MCF 10A (cell line): ENCODE data around the gene NUDCD3. TPM values are rescaled to one million over a fixed set of nuclear protein-coding genes. Genes with fewer than 3 reads are reported as not detected.

ENCODE experiments used
- BruUV-seq: library from RNA; stranded (reverse); fragments of 400-500 nt; replicated peaks from 2 replicates; lab custom pipeline; 2021; lab: Mats Ljungman, UMichigan
- CTCF ChIA-PET: fragments of 300-600 bp; sonication (Branson Sonifier 250); formaldehyde crosslinking; extraction: SDS; loops from one replicate; lab custom pipeline; 2021; ENCODE audit warnings: antibody characterized with exemption, inconsistent platforms; lab: Yijun Ruan, JAX
- POLR2A ChIA-PET: fragments of 300-600, 350-650 bp; sonication (Branson Sonifier 250); formaldehyde crosslinking; extraction: SDS; loops from one replicate; lab custom pipeline; 2020; ENCODE audit warnings: antibody characterized with exemption, inconsistent platforms; lab: Yijun Ruan, JAX
- DNase-seq: peaks from one replicate; pipeline ENCODE4 v3.0.0-alpha.2; 2018; ENCODE audit not compliant: unreplicated experiment
- H3K27ac Mint-ChIP-seq: one replicate; pipeline ENCODE4 v1.8.0; 2022; ENCODE audit warnings: mild to moderate bottlenecking, low read depth, mixed read lengths; ENCODE audit not compliant: unreplicated experiment
- H3K27me3 Mint-ChIP-seq: one replicate; pipeline ENCODE4 v1.8.0; 2022; ENCODE audit warnings: mixed read lengths; ENCODE audit not compliant: insufficient read depth, unreplicated experiment
- H3K36me3 Mint-ChIP-seq: one replicate; pipeline ENCODE4 v1.8.0; 2022; ENCODE audit warnings: mild to moderate bottlenecking, moderate library complexity, mixed read lengths; ENCODE audit not compliant: insufficient read depth, unreplicated experiment
- H3K4me1 Mint-ChIP-seq: one replicate; pipeline ENCODE4 v1.8.0; 2022; ENCODE audit warnings: mixed read lengths; ENCODE audit not compliant: insufficient read depth, unreplicated experiment
- H3K4me3 Mint-ChIP-seq: one replicate; pipeline ENCODE4 v1.8.0; 2022; ENCODE audit warnings: mild to moderate bottlenecking, moderate library complexity, mixed read lengths; ENCODE audit not compliant: unreplicated experiment
- H3K9me3 Mint-ChIP-seq: one replicate; pipeline ENCODE4 v1.8.0; 2022; ENCODE audit warnings: mixed read lengths; ENCODE audit not compliant: unreplicated experiment
- CTCF ChIP-seq: fragments of 200-600 bp; IDR thresholded peaks from one replicate; pipeline ENCODE4 v1.8.0; 2022; ENCODE audit warnings: antibody characterized with exemption, mild to moderate bottlenecking; ENCODE audit not compliant: unreplicated experiment
- intact Hi-C: fragments of 100-400 bp; cut with micrococcal nuclease; formaldehyde crosslinking; loops from 2 replicates; pipeline ENCODE4 v1.14.1; 2022
- total RNA-seq: library from RNA; stranded (reverse); gene quantifications from 2 replicates; pipeline ENCODE4 v1.2.3, GENCODE V29; 2022

The NUDCD3 gene
- total RNA-seq, 1 experiment from 2014 or later, result 85.5 TPM

GRCh38 chr7:44382459-44383265 lies 107.8 kb downstream of the NUDCD3 start:
- H3K4me3 Mint-ChIP-seq, result no peak overlapping the region
- no peak overlapping the region for H3K27ac Mint-ChIP-seq
- H3K36me3 Mint-ChIP-seq, result peaks cover 51% of the 10 kb centered on the region
- H3K4me1 Mint-ChIP-seq, result peaks cover 12% of the 10 kb centered on the region
- H3K27me3 Mint-ChIP-seq, result no peaks in the 10 kb centered on the region
- no peak for TF ChIP-seq CTCF
- POLR2A ChIA-PET, result interaction anchor here (0.5 kb wide), 1 partner anchor 41 kb away, joined by 3 read pairs; no protein-coding TSS in a partner anchor
- CTCF ChIA-PET, result no interaction called here
- intact Hi-C loops, result no loop called here
- no TSS peak for BruUV-seq
- DNase-seq, result no peak
- no peaks in the 10 kb centered on the region for H3K9me3 Mint-ChIP-seq

- BruUV-seq, result no TSS peak
Observed at GRCh38 chr7:44381494-44382220, 108.8 kb downstream of the NUDCD3 start.

GRCh38 chr7:44380831-44381493 lies 109.5 kb downstream of the NUDCD3 start:
- ChIA-PET POLR2A (interaction anchor here (0.6 kb wide), 2 partner anchors 175 to 199 kb away, joined by 3 to 4 read pairs; no protein-coding TSS in a partner anchor), CTCF (interaction anchor here (0.6 kb wide), 1 partner anchor 70 kb away, joined by 3 read pairs; no protein-coding TSS in a partner anchor)
- intact Hi-C loops, result no loop called here
- no peaks in the 10 kb centered on the region for H3K27me3 Mint-ChIP-seq
- H3K27ac Mint-ChIP-seq, result peak overlapping the region; percentile 62
- H3K36me3 Mint-ChIP-seq, result peaks cover 41% of the 10 kb centered on the region
- no peak overlapping the region for H3K4me3 Mint-ChIP-seq
- H3K9me3 Mint-ChIP-seq, result no peaks in the 10 kb centered on the region
- no peak for DNase-seq
- H3K4me1 Mint-ChIP-seq, result peaks cover 12% of the 10 kb centered on the region
- no peak for TF ChIP-seq CTCF
- no TSS peak for BruUV-seq

More at GRCh38 chr7:44381494-44382220, 108.8 kb downstream of the NUDCD3 start:
- Mint-ChIP-seq H3K4me1 (peaks cover 12% of the 10 kb centered on the region), H3K9me3 (no peaks in the 10 kb centered on the region), H3K27ac (no peak overlapping the region), H3K36me3 (peaks cover 42% of the 10 kb centered on the region), H3K27me3 (no peaks in the 10 kb centered on the region), H3K4me3 (no peak overlapping the region)
- intact Hi-C loops, result no loop called here
- no peak for DNase-seq
- CTCF ChIA-PET, result no interaction called here
- no peak for TF ChIP-seq CTCF
- POLR2A ChIA-PET, result interaction anchor here (0.6 kb wide), 1 partner anchor 175 kb away, joined by 3 read pairs; no protein-coding TSS in a partner anchor
